HG03354 (cell line): ENCODE measurements around the gene DQX1.

ENCODE experiments used
- ATAC-seq: cut with Tn5 transposase; IDR thresholded peaks from one replicate; pipeline ENCODE4 v1.9.1; 2021; ENCODE audit warnings: mild to moderate bottlenecking; ENCODE audit not compliant: unreplicated experiment, poor library complexity, severe bottlenecking

The DQX1 gene

DNA sequence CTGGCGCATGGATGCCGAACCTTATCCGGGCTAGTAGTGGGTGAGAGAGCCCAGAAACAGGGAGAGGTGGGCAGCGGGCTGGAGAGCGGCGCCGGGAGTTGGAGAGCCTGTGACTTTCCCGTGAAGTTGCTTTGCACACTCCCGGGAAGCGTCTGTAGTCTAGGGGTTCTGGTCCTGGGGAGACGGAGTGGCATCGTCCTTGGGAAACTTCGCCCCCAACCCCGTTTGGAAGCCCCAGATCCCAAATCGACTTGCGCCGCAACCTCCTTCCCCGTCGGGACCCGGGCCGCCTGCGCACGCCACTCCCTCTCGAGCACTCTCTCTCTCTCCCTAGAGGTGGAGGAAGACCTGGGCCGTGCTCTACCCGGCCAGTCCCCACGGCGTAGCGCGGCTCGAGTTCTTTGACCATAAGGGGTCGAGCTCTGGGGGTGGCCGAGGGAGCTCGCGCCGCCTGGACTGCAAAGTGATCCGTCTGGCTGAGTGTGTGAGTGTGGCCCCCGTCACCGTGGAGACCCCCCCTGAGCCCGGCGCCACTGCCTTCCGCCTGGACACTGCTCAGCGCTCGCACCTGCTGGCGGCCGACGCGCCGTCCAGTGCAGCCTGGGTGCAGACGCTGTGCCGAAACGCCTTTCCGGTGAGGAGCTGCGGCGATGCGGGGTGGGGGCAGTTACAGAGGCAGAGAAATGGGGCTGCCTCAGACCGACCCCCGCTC, 28.9 kb upstream of the DQX1 start:
- ATAC-seq, result peak; percentile 61

- peak; percentile 65 for ATAC-seq
These were observed 28.1 kb upstream of the DQX1 start, which contains the start of the genes DOK1 and LOXL3 for GRCh38 chr2:74553892-74554819. DOK1 (plus strand) TSS chr2:74554720; CDS start chr2:74554755, 35 bp downstream. LOXL3 (minus strand) TSS chr2:74553942; CDS start chr2:74552634, 1,308 bp downstream.

DNA sequence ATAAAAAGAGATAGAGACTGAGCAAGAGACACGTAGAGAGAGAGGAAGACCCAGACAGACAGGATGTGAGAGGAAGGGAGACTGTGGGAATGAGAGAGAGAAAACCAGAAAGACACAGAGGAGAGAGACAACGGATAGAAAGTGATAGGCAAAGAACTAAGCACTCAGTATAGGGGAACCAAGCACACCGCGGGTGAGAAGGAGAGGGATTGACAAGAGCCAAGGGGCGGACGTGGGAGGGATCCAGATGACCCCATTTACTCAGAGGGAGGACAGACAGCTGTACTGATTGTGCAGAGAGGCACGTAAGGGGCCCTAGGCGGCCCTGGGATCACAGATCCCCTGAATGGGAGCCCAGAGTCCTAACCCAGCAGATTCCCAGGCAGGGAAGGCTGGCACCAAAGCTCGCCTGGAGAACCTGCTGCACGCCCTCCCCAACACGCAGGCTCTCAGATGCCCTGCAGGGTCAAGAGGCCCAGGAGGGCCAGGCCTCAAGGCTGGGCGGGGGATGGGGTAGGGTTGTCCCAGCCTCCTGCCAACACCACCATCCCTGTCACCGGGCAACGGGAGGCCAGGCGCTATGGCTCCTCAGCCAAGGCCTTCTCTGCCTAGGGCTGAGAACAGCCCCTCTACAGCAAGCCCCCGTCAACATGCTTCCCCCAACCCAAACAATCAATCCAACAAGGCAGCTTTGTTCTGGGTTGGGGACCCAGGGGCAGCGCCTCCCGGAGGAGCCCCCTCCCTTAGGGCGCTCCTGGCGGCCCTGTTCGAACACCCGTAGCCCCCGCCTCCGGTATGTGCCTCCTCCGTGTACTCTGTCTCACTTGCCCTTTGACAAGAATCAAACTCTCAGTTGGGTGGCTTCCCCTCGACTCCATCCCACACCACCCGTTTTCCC, 27.1 kb upstream of the DQX1 start:
- ATAC-seq, result no peak

DNA sequence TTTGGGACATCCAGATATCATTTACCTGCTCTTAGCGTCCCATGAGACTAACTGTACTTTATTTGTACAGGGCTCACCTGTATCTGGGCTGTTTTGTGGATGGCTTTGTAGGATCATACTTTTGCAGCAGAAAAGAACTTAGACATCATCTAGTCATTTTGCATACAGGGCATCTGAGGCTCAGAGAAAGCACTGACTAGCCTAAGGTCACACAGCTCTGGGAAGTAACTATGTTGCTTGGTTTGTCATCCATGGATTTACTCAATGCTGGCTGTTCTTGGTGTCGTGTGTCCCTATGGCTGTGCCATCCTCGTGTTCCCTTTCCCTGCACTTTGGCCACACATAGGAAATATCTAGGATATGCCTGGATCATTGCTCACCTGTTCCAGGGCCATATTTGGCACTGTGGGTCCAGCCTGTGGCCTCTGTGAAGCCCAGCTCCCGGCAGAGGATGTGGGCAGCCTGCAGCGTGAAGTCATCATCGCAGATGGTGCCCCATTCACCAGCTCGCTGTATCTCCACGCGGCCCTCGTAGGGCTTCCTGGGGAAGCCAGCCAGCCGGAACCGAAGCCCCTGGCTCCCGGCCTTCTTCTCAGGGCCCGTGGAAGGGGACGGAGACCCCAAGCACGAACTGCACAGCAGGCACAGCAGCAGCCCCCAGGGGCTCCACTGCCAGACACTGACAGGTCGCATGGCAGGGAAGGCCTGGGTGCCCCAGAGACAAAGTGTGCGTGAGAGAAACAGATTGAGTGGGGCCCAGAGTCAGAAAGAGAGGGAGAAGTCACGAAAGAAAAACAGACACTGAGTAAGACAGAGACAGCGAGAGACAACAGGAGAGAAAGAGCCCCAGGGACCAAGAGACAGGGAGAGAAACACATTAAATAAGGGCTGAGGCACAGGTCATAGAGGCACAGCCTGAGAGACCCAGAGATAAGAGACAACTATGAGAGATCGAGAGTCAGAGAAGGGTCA, 26.2 kb upstream of the DQX1 start:
- ATAC-seq, result no peak

DNA sequence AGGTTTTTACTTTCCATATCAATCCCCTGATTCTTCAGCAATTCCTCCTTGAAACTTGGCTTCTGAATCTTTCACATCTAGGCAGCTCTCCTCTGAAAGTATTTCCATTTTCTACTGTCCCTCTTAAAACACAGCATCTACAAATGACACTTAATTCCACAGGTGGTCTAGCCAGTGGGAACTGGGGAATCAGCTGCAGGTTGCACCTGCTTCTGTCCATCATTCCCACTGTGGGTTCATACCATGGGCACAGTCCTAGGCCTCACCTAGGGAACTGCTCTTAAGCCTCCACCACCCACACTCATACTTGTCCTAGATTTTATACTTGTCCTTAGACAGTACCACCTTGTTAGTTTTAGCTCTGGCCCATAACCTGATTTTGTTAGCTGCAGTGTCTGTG, 25.5 kb upstream of the DQX1 start:
- no peak for ATAC-seq

- no peak for ATAC-seq
These were observed 24.2 kb upstream of the DQX1 start for GRCh38 chr2:74550231-74550630.

GRCh38 chr2:74548900-74549826, 23.1 kb upstream of the DQX1 start:
- ATAC-seq, result no peak

GRCh38 chr2:74548285-74548899, 22.4 kb upstream of the DQX1 start:
- no peak for ATAC-seq

- ATAC-seq, result no peak
These were observed 20.0 kb upstream of the DQX1 start for GRCh38 chr2:74546004-74546403.

DNA sequence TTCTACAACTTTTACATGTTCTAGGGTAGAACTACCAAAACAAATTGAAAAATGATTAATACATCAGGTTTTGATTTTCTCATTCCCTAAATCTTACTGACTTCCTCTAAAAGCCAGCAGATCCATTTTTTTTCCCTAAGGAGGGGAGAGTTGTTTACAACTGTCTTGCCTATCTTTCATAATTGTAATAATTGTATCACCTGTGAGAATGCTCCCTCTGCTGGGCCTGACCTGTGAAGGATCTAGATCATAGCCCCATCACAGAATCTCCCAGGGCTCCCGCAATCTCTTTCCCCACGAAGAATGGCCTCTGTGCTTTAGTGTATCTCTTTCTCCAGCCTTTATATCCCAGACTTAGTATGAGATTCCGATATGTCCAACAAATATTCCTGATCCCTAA, 18.6 kb upstream of the DQX1 start:
- ATAC-seq, result no peak

DNA sequence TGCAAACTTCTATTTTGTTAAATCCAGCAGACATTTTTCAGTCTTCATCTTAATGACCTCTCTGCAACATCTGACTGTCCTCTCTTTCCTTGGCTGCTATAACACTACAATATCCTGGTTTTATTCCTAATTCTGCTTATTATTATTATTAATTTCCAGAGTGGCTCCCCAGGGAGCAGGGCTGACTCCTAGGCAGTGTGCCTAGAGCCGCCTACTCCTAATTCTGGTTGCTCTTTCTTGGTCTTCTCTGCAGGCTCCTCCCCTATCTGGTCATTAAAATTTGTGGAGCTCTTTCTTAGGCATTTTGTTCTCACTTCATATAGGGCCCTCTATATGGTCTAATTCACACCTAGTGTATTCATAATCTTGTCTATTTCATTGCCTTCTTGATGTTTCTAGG, 16.9 kb upstream of the DQX1 start:
- no peak for ATAC-seq

DNA sequence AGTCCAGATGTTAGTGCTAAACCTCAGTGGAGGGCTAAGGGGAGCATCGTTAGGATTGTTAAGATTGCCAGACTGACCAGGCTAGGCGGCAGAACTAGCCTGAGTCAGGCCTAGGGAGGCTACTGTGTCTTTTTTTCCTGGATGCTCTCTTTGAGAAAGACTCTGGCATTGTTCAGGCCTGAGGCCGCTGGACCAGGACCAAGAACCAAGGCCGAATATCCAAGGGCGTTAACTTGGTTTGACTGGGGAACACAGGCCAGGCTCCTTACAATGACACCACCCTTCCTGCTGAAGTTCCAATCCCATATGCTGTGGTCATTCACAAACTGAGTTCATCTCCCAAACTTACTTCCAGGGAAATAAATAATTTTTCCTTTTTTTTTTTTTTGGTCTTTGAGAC, 14.3 kb upstream of the DQX1 start:
- ATAC-seq, result no peak

- no peak for ATAC-seq
These were observed 12.9 kb upstream of the DQX1 start for GRCh38 chr2:74538881-74539339.

DNA sequence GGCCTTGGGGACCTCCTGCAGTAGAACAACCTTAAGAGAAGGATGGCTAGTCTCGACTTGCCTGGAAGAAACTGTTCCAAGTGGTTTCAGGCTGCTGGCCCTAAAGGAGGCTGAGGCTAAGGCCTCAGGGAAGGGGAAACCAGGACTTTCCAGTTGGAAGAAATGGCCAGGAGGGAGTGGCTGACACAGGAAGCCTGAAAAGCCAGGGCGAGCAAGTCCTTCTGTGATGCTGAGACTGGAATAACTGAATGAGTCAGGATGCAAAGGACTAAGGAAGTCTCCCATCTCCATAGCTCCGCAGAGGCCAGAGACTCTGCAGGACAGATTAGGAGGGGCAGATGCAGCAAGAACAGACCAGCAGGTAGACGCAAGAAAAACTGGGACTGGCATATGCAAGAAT, 11.1 kb upstream of the DQX1 start:
- no peak for ATAC-seq

DNA sequence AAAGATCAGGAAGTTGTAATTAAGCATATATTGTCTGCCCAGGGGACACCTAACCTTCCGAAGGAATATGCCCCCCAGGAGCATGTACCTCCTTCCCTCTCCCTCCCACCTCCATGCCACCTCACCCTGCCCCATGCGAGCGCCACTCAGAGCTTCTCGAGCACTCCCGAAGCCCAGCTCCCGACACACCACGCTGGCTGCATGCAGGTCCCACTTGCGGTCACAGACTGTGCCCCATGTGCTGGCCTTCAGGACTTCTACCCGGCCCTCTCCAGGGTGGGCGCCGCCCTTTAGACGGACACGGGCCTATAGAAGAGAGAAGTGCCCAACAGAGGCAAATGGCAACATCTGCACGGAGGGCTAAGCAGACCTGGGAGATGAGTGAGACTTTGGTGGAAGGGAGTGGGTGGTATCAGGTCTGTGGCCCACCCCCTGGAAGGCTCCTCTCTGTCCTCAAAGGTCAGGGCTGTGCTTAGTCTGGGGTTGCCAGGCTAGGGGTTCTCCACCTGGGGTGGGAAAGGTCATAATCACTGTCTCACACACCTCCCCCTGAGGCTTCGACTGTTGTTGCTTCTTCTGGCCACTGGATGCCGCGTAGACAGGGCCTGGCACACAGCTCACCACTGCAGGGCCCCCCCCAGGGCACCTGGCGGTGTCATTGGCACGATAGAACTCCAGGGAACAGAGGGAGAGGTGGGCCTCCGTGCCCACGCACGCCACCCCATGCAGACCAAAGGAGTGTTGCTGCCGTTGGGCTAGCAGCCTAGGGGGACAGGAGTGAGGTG, 10.3 kb upstream of the DQX1 start:
- ATAC-seq, result no peak

GRCh38 chr2:74535440-74535965, 9.5 kb upstream of the DQX1 start:
- ATAC-seq, result no peak
